ENCODE measurements around the gene NSD2.

NSD2 gene

DNA sequence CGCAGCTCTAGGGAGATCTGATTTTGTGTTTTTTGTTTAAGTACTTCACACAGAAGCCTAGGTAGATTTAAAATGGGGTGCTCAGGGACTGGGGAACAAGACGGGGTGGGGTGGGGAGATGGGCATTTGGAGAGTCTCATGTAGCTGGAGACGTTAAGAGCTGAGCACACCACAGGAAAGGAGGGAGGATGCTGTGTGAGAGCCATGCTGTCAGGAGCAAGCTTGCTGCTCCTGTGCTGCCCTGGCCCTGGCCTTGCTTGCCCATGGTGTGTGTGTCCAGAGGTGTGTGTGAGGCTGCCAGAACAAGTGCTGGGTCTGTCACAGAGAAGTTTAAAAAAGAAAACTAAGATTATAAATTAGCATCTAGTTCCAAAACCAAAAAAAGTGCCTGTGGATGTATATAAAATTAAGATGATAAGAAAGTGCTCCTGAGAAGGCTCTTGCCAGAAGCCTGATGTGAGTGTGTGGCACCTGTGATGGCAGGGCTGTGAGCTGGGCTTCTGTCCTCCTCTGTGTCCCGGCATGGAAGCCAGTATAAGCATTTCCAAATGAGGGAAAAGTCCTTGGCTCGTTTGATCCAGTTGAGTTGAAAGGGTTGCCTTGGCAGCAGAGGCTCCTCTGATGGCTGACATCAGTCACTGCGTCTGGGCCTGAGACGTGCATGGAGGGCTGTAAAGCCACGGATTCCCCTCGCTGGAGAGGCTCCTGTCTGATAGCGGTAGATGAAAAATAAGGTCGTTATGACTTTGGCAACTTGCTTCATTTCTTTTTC is 74.1 kb downstream of the NSD2 start:
- no peak for DNase-seq (ENCODE audit: low spot score)

GRCh38 chr4:1945912-1946311 is 74.7 kb downstream of the NSD2 start:
- no peak for DNase-seq (ENCODE audit: low spot score)

DNA sequence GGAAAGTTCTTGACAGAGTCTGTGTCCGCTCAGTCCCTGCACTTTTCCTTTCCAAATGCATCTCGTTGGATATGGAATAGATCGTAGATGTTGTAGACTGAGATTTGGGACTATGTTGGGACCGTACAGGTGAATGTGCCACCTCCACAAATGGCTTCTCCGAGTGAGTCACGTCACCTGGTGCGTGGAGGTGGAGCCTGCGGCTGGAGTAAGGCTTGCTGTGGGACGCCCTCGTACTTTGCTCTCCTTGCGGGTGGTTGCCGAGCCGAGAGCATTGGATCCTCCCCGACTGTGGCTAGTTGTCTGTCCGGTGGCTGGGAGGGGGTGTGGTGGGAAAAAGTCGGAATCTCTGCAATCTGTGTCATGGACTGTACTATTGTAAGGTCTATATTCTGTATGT is 77.0 kb downstream of the NSD2 start:
- DNase-seq (ENCODE audit: low spot score): no peak

GRCh38 chr4:1948892-1949436 is 77.8 kb downstream of the NSD2 start:
- no peak for DNase-seq (ENCODE audit: low spot score)

GRCh38 chr4:1950369-1950768 is 79.2 kb downstream of the NSD2 start:
- DNase-seq (ENCODE audit: low spot score): no peak

GRCh38 chr4:1952058-1952700 is 81.0 kb downstream of the NSD2 start:
- no peak for DNase-seq (ENCODE audit: low spot score)

GRCh38 chr4:1952719-1953118 is 81.5 kb downstream of the NSD2 start:
- DNase-seq (ENCODE audit: low spot score): no peak

GRCh38 chr4:1953335-1953734 is 82.1 kb downstream of the NSD2 start:
- DNase-seq (ENCODE audit: low spot score): no peak

- no peak for DNase-seq (ENCODE audit: low spot score)
Observed at GRCh38 chr4:1956631-1957030, 85.4 kb downstream of the NSD2 start.

DNA sequence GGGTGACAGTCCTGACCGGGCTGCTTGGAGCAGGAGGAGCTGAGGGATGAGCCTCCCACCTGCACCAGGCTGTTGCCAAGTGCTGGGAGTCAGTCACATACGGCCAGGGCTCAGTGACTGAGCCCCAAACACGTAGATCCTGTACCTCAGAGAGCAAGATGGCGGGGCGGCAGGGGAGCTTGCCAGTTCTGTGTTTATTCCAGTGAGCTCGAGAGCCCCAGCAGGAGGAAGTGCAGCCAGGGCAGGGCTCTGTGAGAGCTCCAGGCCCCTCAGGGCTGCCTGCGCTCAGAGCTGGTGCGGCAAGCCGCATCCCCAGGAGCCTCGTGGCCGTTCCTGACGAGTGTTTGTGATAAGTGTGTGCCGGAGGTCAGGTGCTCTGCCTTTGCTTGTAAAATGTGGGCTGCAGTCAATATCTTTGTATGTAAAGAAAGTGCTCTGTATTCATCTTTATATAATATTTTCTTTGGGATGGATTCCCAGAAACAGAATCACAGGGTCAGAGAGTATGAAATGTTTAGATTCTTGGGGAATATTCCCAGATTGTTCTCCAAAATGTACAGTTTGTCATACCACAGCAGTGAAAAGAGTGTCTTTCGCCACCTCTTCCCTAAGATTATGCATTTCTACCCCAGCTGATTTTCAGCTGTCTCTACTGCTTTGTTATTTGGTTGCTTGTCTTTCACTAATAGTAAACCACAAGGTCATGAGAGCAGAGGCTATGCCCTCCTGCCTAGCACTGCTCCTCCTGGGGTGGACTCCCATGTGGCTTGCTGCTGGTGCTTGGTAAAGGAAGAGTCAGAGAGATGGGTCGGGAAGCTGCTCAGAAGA is 87.3 kb downstream of the NSD2 start:
- no peak for DNase-seq (ENCODE audit: low spot score)

GRCh38 chr4:1959104-1959384 is 87.9 kb downstream of the NSD2 start:
- no peak for DNase-seq (ENCODE audit: low spot score)

DNA sequence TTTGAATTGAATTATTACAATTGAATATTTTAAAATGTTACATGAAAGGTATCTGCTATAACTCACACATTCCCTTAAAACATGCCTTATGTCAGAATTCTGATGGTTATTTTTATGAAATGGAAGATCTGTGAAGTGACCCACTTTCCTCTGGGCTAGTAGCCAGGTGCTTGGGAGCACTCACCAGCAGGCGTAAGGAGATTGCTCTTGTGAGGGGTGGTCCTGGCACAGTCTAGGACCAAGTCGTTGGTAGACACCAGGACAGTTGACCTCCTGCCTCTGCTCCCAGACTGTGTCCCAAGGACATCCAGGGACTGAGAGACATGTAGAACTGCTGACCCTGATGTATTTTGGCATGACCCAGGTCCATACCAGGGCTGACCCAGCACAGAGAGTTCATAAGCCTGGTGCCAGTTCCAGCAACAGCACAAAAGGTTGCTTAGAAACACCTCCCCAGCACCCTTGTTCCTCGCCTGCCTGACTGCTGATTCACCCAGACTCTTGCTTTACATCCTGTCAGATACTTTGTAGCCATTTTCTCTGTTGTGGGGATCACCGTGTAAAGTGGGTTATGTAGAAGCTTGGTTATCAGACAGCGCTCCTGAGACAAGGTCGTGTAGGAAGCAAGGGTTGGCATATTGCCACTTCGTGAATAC is 89.1 kb downstream of the NSD2 start:
- DNase-seq (ENCODE audit: low spot score): peak; percentile 8

DNA sequence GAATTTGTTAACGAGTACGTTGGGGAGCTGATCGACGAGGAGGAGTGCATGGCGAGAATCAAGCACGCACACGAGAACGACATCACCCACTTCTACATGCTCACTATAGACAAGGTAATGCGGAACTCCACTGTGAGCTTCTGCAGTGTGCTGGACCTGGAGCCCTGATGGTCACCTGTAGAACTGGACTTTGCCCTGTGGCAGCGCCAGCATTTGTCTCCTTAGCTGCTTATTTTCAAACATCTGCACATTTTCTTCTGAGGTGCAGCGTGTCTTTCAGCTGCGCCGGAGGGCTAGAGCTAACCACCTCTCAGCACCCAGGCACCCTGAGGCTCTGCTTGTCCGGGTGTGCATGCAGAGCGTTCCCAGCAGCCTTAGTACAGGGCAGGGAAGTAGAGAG is 89.8 kb downstream of the NSD2 start:
- no peak for DNase-seq (ENCODE audit: low spot score)

GRCh38 chr4:1961563-1961962 is 90.4 kb downstream of the NSD2 start:
- no peak for DNase-seq (ENCODE audit: low spot score)

- DNase-seq (ENCODE audit: low spot score): no peak
Observed at GRCh38 chr4:1962980-1963379, 91.8 kb downstream of the NSD2 start.

- DNase-seq (ENCODE audit: low spot score): no peak
Observed at GRCh38 chr4:1964443-1964842, 93.2 kb downstream of the NSD2 start.

DNA sequence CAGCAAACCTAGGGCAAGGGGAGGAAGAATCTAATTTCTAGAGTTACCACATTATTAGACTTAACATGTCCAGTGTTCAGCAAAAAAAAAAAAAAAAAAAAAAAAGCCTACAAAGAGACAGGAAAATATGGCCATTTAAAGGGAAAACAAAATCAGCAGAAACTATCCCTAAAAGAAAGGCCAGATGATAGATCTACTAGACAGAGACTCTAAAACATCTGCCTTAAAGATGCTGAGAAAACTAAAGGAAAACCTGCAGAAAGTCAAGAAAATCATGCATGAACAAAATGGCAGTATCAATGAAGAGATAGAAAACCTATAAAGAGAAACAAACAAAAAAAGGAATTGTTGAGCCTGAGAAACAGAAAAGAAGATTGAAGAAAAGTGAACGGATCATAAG is 93.8 kb downstream of the NSD2 start:
- no peak for DNase-seq (ENCODE audit: low spot score)

DNA sequence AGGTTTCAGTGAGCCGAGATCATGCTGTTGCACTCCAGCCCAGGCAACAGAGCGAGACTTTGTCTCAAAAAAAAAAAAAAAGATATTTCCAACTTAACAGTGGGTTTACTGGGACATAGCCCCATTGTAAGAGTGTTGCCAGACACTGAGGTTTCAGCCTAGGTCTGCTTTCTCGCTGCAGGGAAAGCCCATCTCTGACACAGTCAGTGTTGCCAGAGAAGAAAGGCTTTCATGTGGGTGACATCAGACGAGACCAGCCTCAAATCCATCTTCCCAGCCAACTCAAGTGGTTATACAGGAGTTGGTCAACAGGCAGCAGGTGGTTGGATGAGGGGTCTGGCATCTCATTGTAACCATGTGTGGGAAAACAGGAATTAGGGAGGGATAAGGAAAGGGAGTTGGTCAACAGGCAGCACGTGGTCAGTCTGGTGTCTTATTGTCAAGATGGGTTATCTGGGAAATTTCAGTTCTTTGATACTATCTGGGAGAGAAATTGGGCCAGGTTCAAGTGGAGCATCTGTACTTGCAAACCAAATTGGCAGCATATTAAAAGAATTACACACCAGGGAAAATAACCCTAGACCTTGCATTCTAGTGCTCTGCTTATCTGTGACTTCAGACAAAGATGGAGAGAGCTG is 96.4 kb downstream of the NSD2 start:
- no peak for DNase-seq (ENCODE audit: low spot score)

- no peak for DNase-seq (ENCODE audit: low spot score)
Observed at GRCh38 chr4:1968686-1969295, 97.6 kb downstream of the NSD2 start.

DNA sequence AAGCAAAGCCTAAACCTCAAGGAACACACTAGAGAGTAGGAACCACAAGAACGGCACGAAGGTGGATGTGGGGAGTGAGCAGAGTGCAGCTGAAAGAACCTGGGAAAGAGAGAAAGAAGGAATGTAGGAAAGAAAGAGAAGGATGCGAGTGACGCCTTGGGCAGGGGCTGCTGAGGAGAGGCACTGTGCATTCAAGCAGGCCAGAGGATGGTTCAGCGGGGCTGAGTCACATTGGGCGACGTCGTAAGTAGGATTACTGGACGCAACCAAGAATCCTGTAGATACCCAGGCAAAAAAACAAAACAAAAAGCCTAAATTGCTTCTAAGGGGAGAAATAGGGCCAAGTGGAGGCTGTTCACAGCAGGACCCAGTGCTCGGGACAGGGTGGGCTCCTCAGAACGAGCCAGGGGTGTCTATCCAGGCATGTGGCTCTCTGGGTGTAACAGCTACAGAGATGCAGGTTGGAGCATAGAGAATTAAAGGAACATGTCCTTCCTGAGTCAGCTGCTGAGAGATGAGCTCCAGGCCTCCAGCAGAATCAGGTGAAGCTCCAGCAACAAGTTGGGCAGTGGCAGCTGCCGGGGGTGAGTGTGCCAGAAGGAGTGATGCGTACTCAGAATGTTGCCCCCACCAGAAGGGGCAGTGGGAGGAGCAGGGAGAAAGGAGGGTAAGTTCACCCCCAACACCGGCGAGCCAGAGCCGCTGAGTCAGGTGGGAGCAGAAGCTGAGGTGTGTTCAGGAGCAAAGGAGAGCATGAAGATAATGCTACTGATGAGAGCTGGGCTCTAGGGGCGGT is 98.9 kb downstream of the NSD2 start:
- no peak for DNase-seq (ENCODE audit: low spot score)

- no peak for DNase-seq (ENCODE audit: low spot score)
Observed at GRCh38 chr4:1970926-1971325, 99.7 kb downstream of the NSD2 start.

Measured in AG08395 (cell line).